Right lobe of liver (tissue), 4 donors: ENCODE results near the gene PXK.

Experiments
- POLR2A ChIP-seq: fragments of 450-650 bp; IDR thresholded peaks from one replicate; pipeline ENCODE4 v1.6.1; 2017; ENCODE audit warnings: antibody characterized with exemption, mild to moderate bottlenecking
- TF ChIP-seq, protein P1 (sequence below), 4 donors: fragments of 200-600 bp in 3 of 4; fragments of 450-650 bp in 1 of 4; IDR thresholded peaks; one replicate each; pipeline versions ENCODE4 v1.5.1 to v1.8.0; 2016 to 2022; ENCODE audit warnings: antibody characterized with exemption in 4 of 4, mild to moderate bottlenecking in 2 of 4
- donor health status: DM: no; HTN: no; CAD: no.
- donor health status: DM: no; HTN: no; CAD: no.
- donor health status: DM: no; HTN: yes; CAD: no.

DNA sequence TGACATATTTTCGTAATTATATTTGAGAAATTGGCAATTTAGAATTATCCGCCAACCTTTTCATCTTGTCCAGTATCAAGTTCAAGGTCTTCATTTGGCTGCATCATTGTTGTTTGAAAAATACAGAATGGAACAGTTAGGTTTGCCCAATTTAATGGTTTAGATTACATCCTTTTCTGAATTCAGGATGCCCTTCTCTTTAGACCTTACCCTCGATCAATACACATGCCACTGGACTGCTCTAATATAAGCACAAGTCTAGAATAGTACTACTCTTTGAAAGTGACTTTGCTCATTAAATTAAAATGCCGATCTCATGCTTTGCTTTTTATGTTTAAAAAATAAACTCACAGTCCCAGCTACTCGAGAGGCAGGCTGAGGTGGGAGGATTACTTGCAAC, 44.5 kb downstream of the PXK start:
- TF ChIP-seq POLR2A = no peak
- TF ChIP-seq, protein P1, sequence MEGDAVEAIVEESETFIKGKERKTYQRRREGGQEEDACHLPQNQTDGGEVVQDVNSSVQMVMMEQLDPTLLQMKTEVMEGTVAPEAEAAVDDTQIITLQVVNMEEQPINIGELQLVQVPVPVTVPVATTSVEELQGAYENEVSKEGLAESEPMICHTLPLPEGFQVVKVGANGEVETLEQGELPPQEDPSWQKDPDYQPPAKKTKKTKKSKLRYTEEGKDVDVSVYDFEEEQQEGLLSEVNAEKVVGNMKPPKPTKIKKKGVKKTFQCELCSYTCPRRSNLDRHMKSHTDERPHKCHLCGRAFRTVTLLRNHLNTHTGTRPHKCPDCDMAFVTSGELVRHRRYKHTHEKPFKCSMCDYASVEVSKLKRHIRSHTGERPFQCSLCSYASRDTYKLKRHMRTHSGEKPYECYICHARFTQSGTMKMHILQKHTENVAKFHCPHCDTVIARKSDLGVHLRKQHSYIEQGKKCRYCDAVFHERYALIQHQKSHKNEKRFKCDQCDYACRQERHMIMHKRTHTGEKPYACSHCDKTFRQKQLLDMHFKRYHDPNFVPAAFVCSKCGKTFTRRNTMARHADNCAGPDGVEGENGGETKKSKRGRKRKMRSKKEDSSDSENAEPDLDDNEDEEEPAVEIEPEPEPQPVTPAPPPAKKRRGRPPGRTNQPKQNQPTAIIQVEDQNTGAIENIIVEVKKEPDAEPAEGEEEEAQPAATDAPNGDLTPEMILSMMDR (IDR thresholded peaks at IDR 0.05) = no peak
